Measurements from ENCODE around the gene CNTNAP2.

CNTNAP2 gene

DNA sequence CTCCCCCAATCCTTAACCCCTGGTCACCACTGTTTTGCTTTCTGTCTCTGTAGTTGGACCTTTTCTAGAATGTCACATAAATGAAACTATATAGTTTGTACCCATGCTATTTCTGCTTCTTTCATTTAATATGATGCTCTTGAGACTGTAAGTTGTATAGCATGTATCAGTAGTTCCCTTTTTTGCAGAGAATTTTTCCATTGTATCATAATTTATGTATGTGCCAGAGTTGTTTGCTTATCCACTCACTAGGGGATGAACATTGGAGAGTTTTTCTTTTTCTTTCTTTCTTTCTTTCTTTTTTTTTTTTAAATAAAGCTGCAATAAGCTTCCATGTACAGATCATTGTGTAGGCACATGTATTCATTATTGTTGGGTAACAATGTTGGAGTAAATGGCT is 544.8 kb downstream of the CNTNAP2 start:
- no peak for DNase-seq (ENCODE audit: low read depth in 4 of 4, low spot score in 1 of 4)

DNA sequence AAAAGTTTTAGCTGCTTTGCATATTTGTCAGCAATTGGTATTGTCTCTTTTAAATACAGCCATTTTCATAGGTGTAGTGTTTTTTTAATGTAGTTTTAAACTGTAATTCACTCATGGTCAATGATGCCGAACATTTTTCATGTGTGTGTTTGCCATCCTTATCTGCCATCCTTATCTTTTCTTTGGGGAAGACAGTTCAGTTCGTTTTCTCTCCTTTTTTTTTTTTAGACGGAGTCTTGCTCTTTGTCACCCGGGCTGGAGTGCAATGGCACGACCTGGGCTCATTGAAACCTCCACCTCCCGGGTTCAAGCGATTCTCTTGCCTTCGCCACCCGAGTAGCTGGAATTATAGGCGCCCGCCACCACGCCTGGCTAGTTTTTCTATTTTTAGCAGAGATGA is 545.3 kb downstream of the CNTNAP2 start:
- DNase-seq (ENCODE audit: low read depth in 4 of 4, low spot score in 1 of 4): no peak

DNA sequence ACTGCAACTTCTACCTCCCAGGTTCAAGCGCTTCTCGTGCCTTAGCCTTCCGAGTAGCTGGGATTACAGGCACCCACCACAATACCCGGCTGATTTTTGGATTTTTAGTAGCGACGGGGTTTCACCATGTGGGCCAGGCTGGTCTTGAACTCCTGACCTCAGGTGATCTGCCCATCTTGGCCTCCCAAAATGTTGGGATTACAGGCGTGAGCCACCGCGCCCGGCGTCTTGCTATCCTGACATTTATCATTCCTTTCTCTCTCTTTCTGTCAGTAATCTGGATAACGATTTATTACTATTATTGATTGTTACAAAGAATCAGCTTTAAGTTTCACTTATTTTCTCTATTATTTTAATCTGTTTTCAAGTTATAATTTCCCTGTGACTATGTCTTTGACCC is 548.4 kb downstream of the CNTNAP2 start:
- DNase-seq (ENCODE audit: low read depth in 4 of 4, low spot score in 1 of 4): no peak

DNA sequence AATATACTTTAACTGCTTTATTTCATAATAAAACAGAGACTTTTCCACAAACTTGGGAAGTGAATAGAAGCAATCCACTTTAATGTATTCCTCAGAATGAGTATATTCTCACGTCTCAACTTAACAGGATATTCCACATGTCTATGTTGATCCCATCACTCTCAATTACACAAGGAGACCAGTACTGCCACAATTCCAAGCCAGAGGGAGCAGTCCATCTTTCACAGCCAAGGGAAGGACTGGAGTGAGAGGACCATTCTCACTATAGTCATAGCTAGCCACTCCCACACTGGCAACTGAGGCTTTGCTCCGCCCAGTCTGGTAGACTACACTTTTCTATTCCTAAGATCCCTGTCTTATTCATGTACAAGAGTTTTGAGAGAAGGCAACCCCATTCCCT is 553.9 kb downstream of the CNTNAP2 start:
- no peak for DNase-seq (ENCODE audit: low read depth in 4 of 4, low spot score in 1 of 4)

DNA sequence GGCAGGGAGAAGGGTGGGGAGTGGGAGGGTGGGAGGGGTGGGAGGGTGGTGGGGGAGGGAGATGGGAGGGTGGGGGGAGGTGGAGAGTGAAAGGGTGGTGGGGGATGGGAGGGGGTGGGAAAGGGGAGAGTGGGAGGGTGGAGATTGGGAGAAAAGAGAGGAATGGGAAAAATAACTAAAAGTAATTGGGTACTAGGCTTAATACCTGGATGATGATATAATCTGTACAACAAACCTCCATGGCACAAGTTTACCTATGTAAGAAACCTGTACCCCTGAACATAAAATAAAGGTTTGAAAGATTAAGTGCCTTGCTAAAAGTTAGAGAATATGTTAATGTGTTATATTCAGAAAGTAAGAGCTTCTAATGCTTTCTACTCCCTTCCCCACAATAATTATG is 564.9 kb downstream of the CNTNAP2 start:
- DNase-seq (ENCODE audit: low read depth in 4 of 4, low spot score in 1 of 4): no peak

DNA sequence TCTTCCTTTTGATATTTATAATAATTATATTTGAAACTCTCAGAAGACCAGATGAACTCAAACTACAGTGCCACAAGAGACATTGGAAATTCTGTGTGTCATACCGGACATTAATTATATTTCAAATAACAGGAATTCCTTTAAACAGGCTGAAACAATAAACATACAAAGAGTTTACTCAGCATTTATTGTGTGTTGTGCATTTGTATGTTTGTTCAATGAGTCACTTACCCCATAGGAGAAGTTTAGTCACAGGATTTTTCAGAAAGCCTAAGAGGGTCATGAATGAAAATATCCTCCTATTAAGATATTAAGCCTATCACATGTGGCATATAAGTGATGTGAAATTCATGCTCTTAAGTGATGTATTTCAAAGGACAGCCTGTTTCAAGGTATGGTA is 566.8 kb downstream of the CNTNAP2 start:
- no peak for DNase-seq (ENCODE audit: low read depth in 4 of 4, low spot score in 1 of 4)

DNA sequence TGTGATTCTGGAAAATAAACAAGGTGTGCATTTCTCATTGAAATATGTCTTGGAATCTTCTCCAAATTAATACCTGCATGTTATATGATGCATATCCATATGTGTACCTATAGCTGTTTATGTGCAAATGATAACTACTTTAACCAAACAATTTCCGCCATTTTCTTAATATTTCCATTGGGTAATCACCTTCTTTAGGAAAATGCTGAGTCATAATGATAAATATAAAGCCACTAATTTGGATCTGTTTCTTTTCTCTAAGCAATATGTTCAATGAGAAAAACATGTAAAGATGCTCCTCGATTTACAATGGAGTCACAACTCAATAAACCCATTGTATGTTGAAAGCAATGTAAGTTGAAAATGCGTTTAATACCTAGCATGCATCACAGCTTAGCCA is 574.4 kb downstream of the CNTNAP2 start:
- no peak for DNase-seq (ENCODE audit: low read depth in 4 of 4, low spot score in 1 of 4)

DNA sequence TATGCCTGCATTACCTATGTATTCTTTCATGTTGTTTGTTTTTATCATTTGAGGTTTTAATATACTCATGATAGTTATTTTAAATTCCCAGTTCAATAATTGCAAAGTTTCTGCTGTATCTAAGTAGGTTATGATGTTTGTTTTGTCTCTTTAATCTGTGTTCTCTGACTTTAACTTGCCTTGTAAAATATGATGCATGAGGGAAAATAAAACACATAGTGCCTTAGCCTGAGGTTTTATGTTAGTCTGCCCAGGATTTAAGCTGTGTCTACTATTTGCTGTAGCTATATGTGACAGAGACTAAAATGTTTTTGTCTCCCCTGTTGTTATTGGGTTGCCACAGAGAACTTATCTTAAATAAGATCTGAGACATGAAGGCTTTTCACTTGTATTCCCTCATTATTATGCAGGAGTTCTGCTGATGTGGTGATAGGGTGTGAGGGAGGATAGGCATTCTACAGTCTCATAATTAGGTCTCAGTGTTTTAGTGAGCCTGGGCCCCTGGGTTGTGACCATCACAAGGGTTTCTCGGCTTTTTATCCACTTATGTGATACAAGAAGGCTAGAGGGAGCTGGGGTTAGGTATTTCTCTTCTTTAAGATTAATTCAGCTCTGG is 582.5 kb downstream of the CNTNAP2 start:
- no peak for DNase-seq (ENCODE audit: low read depth in 4 of 4, low spot score in 1 of 4)

DNA sequence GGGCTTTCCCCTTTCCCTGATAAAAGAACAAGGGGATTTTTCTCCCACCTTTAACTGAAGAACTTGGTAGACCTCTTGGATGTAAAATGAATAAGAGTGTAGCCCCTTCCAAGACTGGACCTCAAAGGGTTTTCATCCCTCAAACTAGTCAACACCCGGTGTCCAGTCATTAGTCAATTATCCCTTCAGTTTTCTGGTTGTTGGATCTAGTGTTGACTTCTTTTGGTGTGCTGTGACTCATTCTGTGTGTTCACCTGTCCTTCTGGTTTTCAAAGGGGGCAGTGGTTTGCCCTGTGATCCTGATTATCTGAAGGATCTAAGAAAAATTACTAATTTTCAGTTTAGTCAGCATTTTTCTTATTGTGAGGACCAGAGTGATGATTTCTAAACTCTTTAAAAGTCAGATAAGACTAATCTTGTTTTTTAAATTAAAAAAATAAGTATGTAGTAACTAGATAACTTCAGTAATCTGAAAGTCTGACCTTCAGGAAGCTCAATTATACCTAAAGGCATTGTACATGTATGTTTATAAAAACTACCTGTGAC is 583.5 kb downstream of the CNTNAP2 start:
- DNase-seq (ENCODE audit: low read depth in 4 of 4, low spot score in 1 of 4): no peak

DNA sequence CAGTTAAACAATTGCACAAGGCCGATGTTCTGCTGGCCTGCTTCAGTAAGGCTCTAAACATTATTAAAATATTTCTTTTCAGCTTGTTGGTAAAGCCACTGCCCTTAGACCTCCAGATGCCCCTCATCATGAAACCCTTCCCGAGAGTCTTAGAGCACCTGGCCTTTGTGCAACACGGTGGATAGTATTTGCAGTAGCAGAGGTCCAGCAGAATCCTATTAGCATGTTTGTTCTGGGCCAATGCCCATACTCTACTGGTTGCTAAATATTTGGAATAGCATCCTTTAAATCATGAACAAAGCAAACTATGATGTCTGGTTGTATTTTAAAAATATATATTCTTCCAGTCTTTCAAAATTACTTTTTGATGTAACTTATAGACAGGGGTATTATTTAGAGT is 584.6 kb downstream of the CNTNAP2 start:
- DNase-seq (ENCODE audit: low read depth in 4 of 4, low spot score in 1 of 4): no peak

DNA sequence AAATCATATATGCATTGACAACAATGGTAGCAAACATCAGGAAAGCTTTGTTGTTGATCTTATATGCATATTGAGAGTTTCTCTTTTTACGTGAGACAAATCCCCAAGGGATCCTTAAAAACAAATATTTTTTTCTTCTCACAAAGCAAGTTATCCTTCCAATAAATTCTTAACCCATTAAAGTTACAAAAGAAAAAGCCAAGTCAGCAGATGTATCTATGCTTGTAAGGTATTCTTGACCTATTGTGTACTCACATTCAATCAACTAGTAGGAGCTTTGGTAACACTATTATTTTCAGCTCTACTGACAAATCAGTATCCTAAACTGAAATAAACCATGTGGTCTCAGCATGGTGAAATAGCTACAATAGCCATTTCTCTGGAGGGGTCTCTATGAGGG is 586.3 kb downstream of the CNTNAP2 start:
- DNase-seq (ENCODE audit: low read depth in 4 of 4, low spot score in 1 of 4): no peak

DNA sequence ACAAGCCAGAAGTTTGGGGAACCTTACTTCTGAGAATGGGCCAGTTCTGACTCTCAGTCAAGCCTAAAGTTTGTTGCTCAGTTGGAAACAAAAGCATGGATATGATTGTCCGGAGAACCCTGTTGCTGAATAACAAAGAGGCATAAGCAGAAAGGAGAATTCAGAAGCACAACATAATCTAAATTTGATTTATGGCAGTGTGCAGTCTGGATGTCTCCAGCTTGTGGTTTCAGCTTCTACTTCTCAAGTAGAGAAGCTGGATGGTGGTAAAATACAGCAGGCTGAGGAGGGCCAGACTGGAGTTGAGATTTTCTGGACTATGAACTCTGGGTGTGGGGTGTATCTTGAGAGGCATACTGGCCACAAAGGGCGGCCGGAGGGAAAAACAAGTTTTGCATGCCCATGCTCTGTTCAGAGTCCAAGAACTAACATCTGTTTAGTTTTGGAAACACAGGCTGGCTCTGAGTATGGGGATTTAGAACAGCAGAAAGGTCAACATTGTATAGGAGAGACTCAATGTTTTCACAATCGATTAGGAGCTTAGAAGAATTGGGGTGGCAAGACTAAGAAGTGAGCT is 592.9 kb downstream of the CNTNAP2 start:
- no peak for DNase-seq (ENCODE audit: low read depth in 4 of 4, low spot score in 1 of 4)

DNA sequence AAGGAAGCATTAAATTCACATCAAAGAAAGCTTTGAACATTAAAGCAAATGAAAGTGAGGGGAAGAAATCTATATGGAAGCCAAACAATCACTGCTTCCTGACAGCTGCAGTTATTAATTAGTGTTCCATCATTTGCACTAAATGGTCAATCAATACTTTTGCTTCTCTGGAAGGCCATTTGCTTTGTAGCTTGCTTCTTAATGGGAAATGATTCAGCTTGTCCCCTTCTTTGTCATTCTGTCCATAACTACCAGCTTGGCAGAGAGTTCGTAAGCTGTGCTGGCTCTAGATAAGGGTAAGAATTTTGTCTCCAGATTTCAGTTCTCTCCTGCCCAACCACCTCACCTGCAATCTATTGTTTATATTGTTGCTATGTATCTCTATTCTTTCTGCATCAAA is 596.6 kb downstream of the CNTNAP2 start:
- DNase-seq (ENCODE audit: low read depth in 4 of 4, low spot score in 1 of 4): no peak

DNA sequence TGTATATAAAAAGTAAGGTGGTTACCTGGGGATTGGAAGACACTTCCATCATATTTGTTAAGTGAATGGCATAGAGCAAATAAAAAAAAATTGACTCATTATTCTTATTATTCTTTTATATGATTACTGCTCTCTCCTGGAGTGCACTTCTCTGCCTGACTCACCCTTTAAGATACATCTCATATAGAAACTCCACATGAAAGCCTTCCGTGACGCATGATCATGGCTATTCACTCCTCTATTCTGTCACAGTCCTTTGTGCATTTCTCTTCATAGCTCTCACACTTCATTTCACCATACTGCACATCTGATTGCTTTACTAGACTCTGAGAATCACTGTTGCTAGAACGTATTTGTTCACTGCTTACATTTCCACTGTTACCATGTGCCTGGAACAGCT is 597.3 kb downstream of the CNTNAP2 start:
- no peak for DNase-seq (ENCODE audit: low read depth in 4 of 4, low spot score in 1 of 4)

DNA sequence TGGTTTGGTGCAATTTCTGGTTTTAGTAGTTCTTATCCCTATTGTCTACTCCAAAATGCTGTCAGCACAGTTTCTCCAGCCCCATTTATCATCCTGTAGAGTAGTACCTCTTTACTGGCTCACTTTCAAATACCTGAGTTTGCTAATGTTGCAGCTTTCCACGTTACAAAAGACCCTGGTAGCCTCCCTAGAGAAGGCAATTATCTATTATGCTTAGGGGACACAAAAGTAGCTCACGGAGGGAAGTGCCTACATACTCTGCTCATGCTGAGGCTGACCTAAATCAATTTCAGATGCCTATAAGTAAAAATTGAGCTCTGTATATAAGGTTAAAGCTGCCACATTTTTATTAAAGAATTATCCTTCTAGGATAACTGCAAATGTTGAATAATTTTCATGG is 603.6 kb downstream of the CNTNAP2 start:
- no peak for DNase-seq (ENCODE audit: low read depth in 4 of 4, low spot score in 1 of 4)

DNA sequence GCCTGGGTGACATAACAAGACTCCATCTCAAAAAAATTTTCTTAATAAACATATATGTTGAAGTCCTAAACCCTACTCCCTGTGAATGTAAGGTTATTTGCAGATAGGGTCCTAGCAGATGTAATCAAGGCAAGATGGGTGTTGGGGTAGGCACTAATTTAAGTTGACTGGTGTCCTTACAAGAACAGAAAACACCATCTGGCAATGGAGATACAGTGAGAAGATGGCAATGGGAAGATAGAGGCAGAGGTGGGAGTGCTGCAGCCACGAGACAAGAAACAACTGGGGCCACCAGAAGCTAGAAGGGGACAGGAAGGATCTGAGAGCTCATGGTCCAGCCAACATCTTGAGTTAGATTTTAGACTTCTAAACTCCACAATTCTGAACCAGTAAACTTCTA is 606.4 kb downstream of the CNTNAP2 start:
- DNase-seq (ENCODE audit: low read depth in 4 of 4, low spot score in 1 of 4): no peak

DNA sequence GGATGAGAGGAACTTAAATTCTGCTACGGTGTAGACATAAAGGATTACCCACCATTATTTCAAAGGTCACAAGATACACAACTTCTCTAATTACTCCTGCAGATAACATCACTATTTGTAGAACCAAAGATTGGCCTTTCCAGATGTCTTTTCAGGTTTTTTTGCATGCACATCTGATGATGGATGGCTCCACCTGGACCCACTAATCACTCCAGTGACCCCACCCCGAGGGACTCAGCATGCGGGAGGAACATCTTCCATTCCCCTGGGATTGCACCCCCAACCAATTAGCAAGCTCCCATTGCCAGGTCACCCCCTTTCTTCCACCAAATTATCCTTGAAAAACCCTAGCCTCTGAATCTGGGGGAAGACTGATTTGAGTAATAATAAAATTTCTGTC is 608.9 kb downstream of the CNTNAP2 start:
- DNase-seq (ENCODE audit: low read depth in 4 of 4, low spot score in 1 of 4): no peak

DNA sequence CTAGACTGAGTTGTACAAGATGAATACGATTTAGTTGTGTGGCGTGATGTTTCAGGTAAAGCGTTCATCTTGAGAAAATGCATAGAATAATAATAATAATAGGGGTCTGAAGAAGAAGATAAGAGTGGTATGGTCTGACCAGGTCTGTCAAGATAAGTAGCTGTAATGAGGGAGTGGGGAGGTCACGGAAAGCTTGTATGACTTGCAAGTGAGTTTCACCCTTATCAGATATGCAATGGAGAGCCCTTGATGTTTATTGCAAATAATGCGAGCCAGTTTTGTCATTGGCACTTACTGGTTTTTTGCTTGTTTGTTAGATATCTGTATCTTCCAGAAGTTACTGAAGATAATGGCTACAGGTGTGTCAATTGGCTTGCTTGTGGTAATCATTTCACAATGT is 611.5 kb downstream of the CNTNAP2 start:
- DNase-seq (ENCODE audit: low read depth in 4 of 4, low spot score in 1 of 4): no peak

DNA sequence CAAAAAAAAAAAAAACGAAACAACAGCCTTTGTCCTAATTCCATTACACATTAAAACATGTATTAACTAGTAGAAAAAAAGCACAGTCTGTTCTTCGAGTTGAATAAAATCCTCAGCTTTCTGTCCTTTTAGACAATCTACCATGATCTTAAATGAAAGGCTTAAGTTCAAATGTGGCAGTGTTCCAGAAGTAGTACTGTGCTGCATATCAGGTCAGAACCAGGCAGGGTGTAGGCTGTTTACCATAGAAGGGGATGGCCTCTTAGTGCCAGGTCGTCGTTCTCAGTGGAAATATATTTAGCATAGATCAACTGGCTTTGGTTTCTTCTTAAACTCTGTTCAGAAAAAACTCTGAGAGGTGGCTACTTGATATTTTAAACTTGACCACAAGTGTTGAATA is 612.0 kb downstream of the CNTNAP2 start:
- no peak for DNase-seq (ENCODE audit: low read depth in 4 of 4, low spot score in 1 of 4)

DNA sequence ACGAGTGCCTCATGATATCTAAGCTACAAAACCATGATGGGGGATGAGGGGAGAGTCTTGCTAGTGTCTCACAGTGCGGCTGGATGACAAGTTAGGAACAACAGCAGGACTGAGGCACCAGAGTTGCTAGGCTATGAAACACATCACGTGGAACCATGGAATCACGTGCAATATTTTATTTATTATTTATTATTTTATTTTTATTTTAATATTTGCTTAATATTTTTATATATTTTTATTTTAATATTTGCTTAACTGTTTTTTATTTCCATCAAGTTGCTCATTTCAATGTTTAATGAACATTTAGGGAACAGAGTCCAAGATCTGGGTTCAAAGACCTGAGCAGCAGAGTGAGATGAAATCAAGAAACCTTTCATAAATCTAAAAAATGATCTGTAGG is 614.6 kb downstream of the CNTNAP2 start:
- no peak for DNase-seq (ENCODE audit: low read depth in 4 of 4, low spot score in 1 of 4)

DNA sequence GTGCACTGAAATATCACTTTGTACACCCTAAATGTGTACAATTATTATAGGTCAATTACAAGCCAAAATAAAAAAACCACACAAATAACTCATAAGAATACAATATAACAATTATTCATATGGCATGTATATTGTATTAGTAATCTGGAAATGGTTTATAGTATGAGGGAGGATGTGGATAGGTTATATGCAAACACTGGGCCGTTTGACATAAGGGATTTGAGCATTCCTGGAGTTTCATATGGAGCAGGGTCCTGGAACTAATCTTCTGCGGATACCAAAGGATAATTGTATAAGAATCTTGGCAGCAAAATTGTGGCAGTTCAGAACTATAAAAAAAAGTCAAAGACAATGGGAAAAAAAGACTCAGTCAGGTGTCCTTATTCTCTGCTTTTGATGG is 619.4 kb downstream of the CNTNAP2 start:
- no peak for DNase-seq (ENCODE audit: low read depth in 4 of 4, low spot score in 1 of 4)

DNA sequence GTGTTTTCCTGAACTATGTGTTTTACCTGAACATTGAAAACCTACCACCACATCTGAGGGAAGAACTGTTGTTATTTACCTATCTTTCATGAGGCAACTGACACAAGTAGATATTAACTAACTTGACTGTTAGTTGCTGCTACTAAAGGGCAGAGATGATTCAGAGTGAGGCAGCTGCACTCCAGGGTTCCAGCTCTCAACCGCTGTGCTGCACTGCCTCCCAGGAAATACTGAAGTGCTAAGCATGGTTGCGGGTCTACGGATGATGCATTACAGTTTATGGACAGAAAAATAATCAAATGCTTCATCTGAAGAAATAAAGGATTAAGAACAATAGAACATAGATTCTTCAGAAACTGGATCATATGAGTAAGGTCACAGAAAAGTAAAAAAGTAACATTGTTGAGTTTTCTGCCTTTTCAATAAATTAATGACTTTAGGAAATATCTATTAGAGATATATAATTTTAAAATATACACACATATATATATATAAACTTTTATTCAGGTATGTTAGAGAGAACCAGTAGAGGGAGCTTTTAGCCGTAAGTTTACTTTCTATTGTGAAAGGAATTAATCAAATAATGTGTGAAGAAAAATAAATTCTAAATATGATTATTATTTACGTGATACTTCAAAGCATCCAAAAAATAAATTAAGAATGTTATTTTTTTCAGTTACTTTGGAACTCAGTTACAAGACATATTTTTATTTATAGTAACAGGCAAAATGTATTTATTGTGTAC is 620.0 kb downstream of the CNTNAP2 start:
- DNase-seq (ENCODE audit: low read depth in 4 of 4, low spot score in 1 of 4): no peak

DNA sequence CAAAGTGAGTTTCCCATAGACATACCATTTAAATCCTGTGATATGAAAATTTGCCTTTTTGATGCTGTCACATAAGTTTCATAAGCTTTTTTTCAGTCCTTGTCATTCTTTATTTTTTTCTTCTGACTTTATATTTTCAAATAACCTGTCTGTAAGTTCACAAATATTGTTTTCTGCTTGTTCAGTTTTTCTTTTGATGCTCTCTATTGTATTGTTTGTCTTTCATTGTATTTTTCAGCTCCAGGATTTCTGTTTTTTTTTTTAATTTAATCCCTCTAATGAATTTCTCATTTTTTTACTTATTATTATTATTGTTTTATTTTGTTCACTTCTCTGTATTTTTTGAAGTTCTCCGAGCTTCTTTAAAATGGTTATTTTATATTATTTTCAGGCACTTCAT is 623.4 kb downstream of the CNTNAP2 start:
- no peak for DNase-seq (ENCODE audit: low read depth in 4 of 4, low spot score in 1 of 4)

Measured in stimulated activated CD4-positive, alpha-beta T cell treated with anti-CD3 and anti-CD28 coated beads, Interleukin-1b, Interleukin-23, amount 100 ng/mL, for 24 hours (primary cell).